Aorta (tissue), 5 donors: ENCODE measurements around the gene ST3GAL6. TPM values are rescaled to one million over a fixed set of nuclear protein-coding genes. Genes with fewer than 3 reads are reported as not detected.
"Not testable (repeated sequence)": the region's sequence is repeated elsewhere in the genome, so short reads cannot be mapped to it uniquely, and the experiment has no call there.

Experiments
- ATAC-seq: fragments of 200-7000 bp; cut with Tn5 transposase; one replicate; pipeline ENCODE4 v1.9.1; 2022; ENCODE audit warnings: moderate library complexity; ENCODE audit not compliant: low FRiP score
- DNase-seq, 2 donors: peaks; one replicate each; pipeline ENCODE4 v3.0.0-alpha.2; 2020
- H3K27ac ChIP-seq, 2 donors: one replicate each; pipeline ENCODE4 v1.5.1; 2013; ENCODE audit warnings: low read length in 2 of 2, mild to moderate bottlenecking in 2 of 2, moderate library complexity in 2 of 2, control low read depth in 1 of 2, inconsistent platforms in 1 of 2, low read depth in 1 of 2
- H3K27me3 ChIP-seq, 2 donors: one replicate each; pipeline ENCODE4 v1.6.1; 2013; ENCODE audit warnings: control low read depth in 1 of 2, low read length in 1 of 2, mild to moderate bottlenecking in 1 of 2, moderate library complexity in 1 of 2; ENCODE audit not compliant: insufficient read depth in 2 of 2, control insufficient read depth in 1 of 2
- H3K36me3 ChIP-seq, 2 donors: one replicate each; pipeline ENCODE4 v1.6.1; 2013; ENCODE audit warnings: control low read depth in 1 of 2, low read length in 1 of 2, mild to moderate bottlenecking in 1 of 2; ENCODE audit not compliant: insufficient read depth in 2 of 2, control insufficient read depth in 1 of 2
- H3K4me1 ChIP-seq, 2 donors: one replicate each; pipeline ENCODE4 v1.6.1; 2013; ENCODE audit warnings: low read length in 2 of 2, control low read depth in 1 of 2, mild to moderate bottlenecking in 1 of 2, moderate library complexity in 1 of 2; ENCODE audit not compliant: insufficient read depth in 2 of 2, control insufficient read depth in 1 of 2
- H3K4me3 ChIP-seq, 2 donors: one replicate each; pipeline ENCODE4 v1.5.1; 2013; ENCODE audit warnings: low read length in 2 of 2, control low read depth in 1 of 2, mild to moderate bottlenecking in 1 of 2
- H3K9me3 ChIP-seq: one replicate; pipeline ENCODE4 v1.6.1; 2013; ENCODE audit warnings: mild to moderate bottlenecking, low read length; ENCODE audit not compliant: control insufficient read depth
- WGBS, 2 donors: extraction: QIAGEN DNeasy Blood & Tissue Kit; methylation state at CpG; one replicate each; pipeline ENCODE4 v1.1.7; 2013; 5-methylcytosine and 5-hydroxymethylcytosine counted together
- intact Hi-C, 2 donors: fragments of 100-400 bp; cut with DNase I; formaldehyde crosslinking; loops; one replicate each; pipeline versions ENCODE4 v1.14.2 to v1.15.0; 2022
- polyA plus RNA-seq, 2 donors: library from polyadenylated mRNA; stranded (reverse); fragments of 200-250 nt; gene quantifications; one replicate each; pipeline ENCODE4 v1.2.3, GENCODE V29; 2013
- total RNA-seq, 2 donors: library from RNA; stranded (reverse); fragmentation: NEBNext Ultra II Directional; extraction: Animal tissue kit (Norgen Biotek cat#: 25700); gene quantifications; one replicate each; pipeline ENCODE4 v1.2.1, GENCODE V29; 2021
- donor health status: healthy with polysubstance abuse.
- donor health status: Bipolar disorder and iron deficiency.
- donor health status: DM: no; HTN: no; CAD: no.
- donor health status: DM: no; HTN: no; CAD: no.
- donor health status: DM: yes; HTN: yes; CAD: no.

Gene ST3GAL6
- total and polyA plus RNA-seq, 4 donors: 7.5 to 27.9 (median 16.7) TPM

GRCh38 chr3:98827221-98827920 is 64.2 kb downstream of the ST3GAL6 start:
- Histone ChIP-seq H3K27me3 (no peaks in the 10 kb centered on the region), H3K36me3 (no peaks in the 10 kb centered on the region), H3K27ac (no peak overlapping the region), H3K9me3 (no peaks in the 10 kb centered on the region), H3K4me1 (no peaks in the 10 kb centered on the region), H3K4me3 (no peak overlapping the region)
- intact Hi-C loops: loop anchor here in 1 of 2 donors (10.0 kb wide), 1 partner anchor 67 kb away; no protein-coding TSS in a partner anchor
- DNase-seq (no peak), ATAC-seq (no peak)
- WGBS, 2 donors: 10% methylated on average over 1 of the region's 1 CpG

GRCh38 chr3:98829246-98829832 is 66.2 kb downstream of the ST3GAL6 start:
- WGBS, 2 donors: 96 to 97% methylated on average over 1 of the region's 1 CpG
- intact Hi-C loops: loop anchor here in 1 of 2 donors (10.0 kb wide), 1 partner anchor 65 kb away; no protein-coding TSS in a partner anchor

GRCh38 chr3:98831060-98831459 is 67.9 kb downstream of the ST3GAL6 start:
- H3K4me1 ChIP-seq, H3K27me3 ChIP-seq, DNase-seq, ATAC-seq, H3K4me3 ChIP-seq, H3K36me3 ChIP-seq, H3K27ac ChIP-seq, intact Hi-C loops, H3K9me3 ChIP-seq: not testable (repeated sequence)
- 76 to 78% methylated on average over 5 of the region's 5 CpGs for WGBS, 2 donors

More at GRCh38 chr3:98829246-98829832, 66.2 kb downstream of the ST3GAL6 start:
- Histone ChIP-seq H3K36me3 (no peaks in the 10 kb centered on the region), H3K4me1 (no peaks in the 10 kb centered on the region), H3K27me3 (no peaks in the 10 kb centered on the region), H3K27ac (no peak overlapping the region), H3K4me3 (no peak overlapping the region), H3K9me3 (no peaks in the 10 kb centered on the region)
- DNase-seq (no peak), ATAC-seq (no peak)

- Histone ChIP-seq H3K9me3 (no peaks in the 10 kb centered on the region), H3K4me1 (no peaks in the 10 kb centered on the region), H3K27ac (no peak overlapping the region), H3K27me3 (no peaks in the 10 kb centered on the region), H3K36me3 (peaks cover 0 to 2% of the 10 kb centered on the region in 2 donors), H3K4me3 (no peak overlapping the region)
- ATAC-seq (no peak), DNase-seq (no peak)
- intact Hi-C loops: no loop called here
- WGBS, 2 donors: 91 to 94% methylated on average over 3 of the region's 3 CpGs
These were observed 76.7 kb downstream of the ST3GAL6 start for GRCh38 chr3:98839846-98840245.

GRCh38 chr3:98843266-98843959 is 80.3 kb downstream of the ST3GAL6 start:
- Histone ChIP-seq H3K4me3 (no peak overlapping the region), H3K9me3 (no peaks in the 10 kb centered on the region), H3K27ac (no peak overlapping the region), H3K36me3 (peaks cover 0 to 2% of the 10 kb centered on the region in 2 donors), H3K27me3 (no peaks in the 10 kb centered on the region), H3K4me1 (peaks cover 3 to 4% of the 10 kb centered on the region in 2 donors)
- intact Hi-C loops: no loop called here
- no peak for DNase-seq
- WGBS, 2 donors: 41 to 50% methylated on average over 7 of the region's 7 CpGs
- ATAC-seq: no peak

Other genes starting within 250 kb of the ST3GAL6 start
- 100 to 1,000 TPM; 114 to 132 TPM for gene CLDND1, start 240.4 kb upstream of the ST3GAL6 start, total RNA-seq
- gene CLDND1, start 240.4 kb upstream of the ST3GAL6 start, polyA plus RNA-seq: 100 to 1,000 TPM; 106 to 112 TPM
- not detected for gene GPR15, start 231.4 kb upstream of the ST3GAL6 start, total RNA-seq
- not detected for gene GPR15, start 231.4 kb upstream of the ST3GAL6 start, polyA plus RNA-seq
- gene CPOX, start 169.7 kb upstream of the ST3GAL6 start, total RNA-seq: 10 to 100 TPM; 10.8 to 19.4 TPM
- 10 to 100 TPM in 1 of 2 donors, 1 to 10 TPM in 1; 9.5 to 14.9 TPM for gene CPOX, start 169.7 kb upstream of the ST3GAL6 start, polyA plus RNA-seq
- 10 to 100 TPM; 27.5 to 36.3 TPM for gene DCBLD2, start 138.4 kb downstream of the ST3GAL6 start, total RNA-seq
- gene DCBLD2, start 138.4 kb downstream of the ST3GAL6 start, polyA plus RNA-seq: 10 to 100 TPM in 1 of 2 donors, 1 to 10 TPM in 1; 4.4 to 13.9 TPM